SJCRH30 (cell line): ENCODE data around the gene PSMD3. TPM values are rescaled to one million over a fixed set of nuclear protein-coding genes. Genes with fewer than 3 reads are reported as not detected.
"Not testable (repeated sequence)": the region's sequence is repeated elsewhere in the genome, so short reads cannot be mapped to it uniquely, and the experiment has no call there.

Source experiments
- DNase-seq, 2 experiments: peaks; one replicate each; pipeline ENCODE4 v3.0.0-alpha.2; 2015 to 2020
- H3K27ac ChIP-seq: fragments of 250-450 bp; sonication (Bioruptor Pico); 2 replicates; pipeline ENCODE4 v1.5.1; 2020; ENCODE audit warnings: mild to moderate bottlenecking, moderate library complexity
- H3K27me3 ChIP-seq: fragments of 250-450 bp; sonication (Bioruptor Pico); 2 replicates; pipeline ENCODE4 v1.5.1; 2020; ENCODE audit warnings: mild to moderate bottlenecking, moderate library complexity
- H3K36me3 ChIP-seq: fragments of 250-450 bp; sonication (Bioruptor Pico); 2 replicates; pipeline ENCODE4 v1.5.1; 2020; ENCODE audit warnings: mild to moderate bottlenecking, moderate library complexity
- H3K4me1 ChIP-seq: fragments of 250-450 bp; sonication (Bioruptor Pico); 2 replicates; pipeline ENCODE4 v1.5.1; 2020; ENCODE audit warnings: mild to moderate bottlenecking, moderate library complexity
- H3K4me3 ChIP-seq: fragments of 250-450 bp; sonication (Bioruptor Pico); 2 replicates; pipeline ENCODE4 v1.5.1; 2020; ENCODE audit warnings: mild to moderate bottlenecking, moderate library complexity
- H3K9me3 ChIP-seq: fragments of 250-450 bp; sonication (Bioruptor Pico); replicated peaks from 2 replicates; pipeline ENCODE4 v1.5.1; 2020; ENCODE audit warnings: mild to moderate bottlenecking, moderate library complexity
- total RNA-seq: library from RNA; depleted of rRNA; stranded (reverse); fragments of >200 nt; shearing (Covaris generic); gene quantifications from 2 replicates; pipeline ENCODE4 v1.2.3, GENCODE V29; 2014

PSMD3 gene
- total RNA-seq, 1 experiment from 2014 or later: 128 TPM

GRCh38 chr17:39999067-39999466 lies 18.5 kb downstream of the PSMD3 start:
- H3K4me1 ChIP-seq: no peaks in the 10 kb centered on the region
- H3K4me3 ChIP-seq: no peak overlapping the region
- H3K9me3 ChIP-seq: no peaks in the 10 kb centered on the region
- no peak overlapping the region for H3K27ac ChIP-seq
- no peak for DNase-seq
- no peaks in the 10 kb centered on the region for H3K27me3 ChIP-seq
- peaks cover 23% of the 10 kb centered on the region for H3K36me3 ChIP-seq

- H3K4me1 ChIP-seq: peaks cover 6% of the 10 kb centered on the region; the same call in 1 of the 2 replicates
- no peaks in the 10 kb centered on the region for H3K27me3 ChIP-seq
- peaks cover 16% of the 10 kb centered on the region for H3K36me3 ChIP-seq
- no peaks in the 10 kb centered on the region for H3K9me3 ChIP-seq
- no peak overlapping the region for H3K4me3 ChIP-seq
- no peak overlapping the region for H3K27ac ChIP-seq
- DNase-seq: no peak
These were observed 19.6 kb downstream of the PSMD3 start for GRCh38 chr17:40000161-40000560.

GRCh38 chr17:40001335-40001734 lies 20.7 kb downstream of the PSMD3 start:
- H3K36me3 ChIP-seq, H3K4me1 ChIP-seq, H3K27ac ChIP-seq, H3K9me3 ChIP-seq, H3K4me3 ChIP-seq, H3K27me3 ChIP-seq, DNase-seq: not testable (repeated sequence)

GRCh38 chr17:40004072-40004471 lies 23.5 kb downstream of the PSMD3 start:
- Histone ChIP-seq H3K4me3 (no peak overlapping the region), H3K36me3 (no peaks in the 10 kb centered on the region), H3K27ac (no peak overlapping the region), H3K27me3 (no peaks in the 10 kb centered on the region), H3K4me1 (peaks cover 6% of the 10 kb centered on the region; the same call in 1 of the 2 replicates), H3K9me3 (no peaks in the 10 kb centered on the region)
- DNase-seq: no peak

DNA sequence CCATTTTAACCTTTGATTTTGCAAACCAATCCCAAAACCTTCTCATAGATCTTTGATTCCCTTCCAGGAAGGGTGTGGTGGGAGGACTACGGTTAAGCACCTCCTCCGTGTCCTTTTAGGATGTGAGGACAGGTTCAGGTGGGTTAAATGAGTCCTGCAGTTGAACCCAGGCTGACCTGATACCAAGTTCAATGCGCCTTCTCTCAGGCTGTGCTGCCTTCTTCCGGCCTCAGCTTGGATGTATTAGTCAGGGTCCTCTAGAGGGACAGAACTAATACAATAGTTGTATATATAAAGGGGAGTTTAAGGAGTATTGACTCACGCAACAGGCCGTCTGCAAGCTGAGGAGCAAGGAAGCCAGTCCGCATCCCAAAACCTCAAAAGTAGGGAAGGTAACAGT lies 24.1 kb downstream of the PSMD3 start:
- peaks cover 6% of the 10 kb centered on the region; the same call in 1 of the 2 replicates for H3K4me1 ChIP-seq
- H3K27me3 ChIP-seq: no peaks in the 10 kb centered on the region
- no peak overlapping the region for H3K27ac ChIP-seq
- H3K4me3 ChIP-seq: no peak overlapping the region
- H3K36me3 ChIP-seq: no peaks in the 10 kb centered on the region
- no peak for DNase-seq
- no peaks in the 10 kb centered on the region for H3K9me3 ChIP-seq

DNA sequence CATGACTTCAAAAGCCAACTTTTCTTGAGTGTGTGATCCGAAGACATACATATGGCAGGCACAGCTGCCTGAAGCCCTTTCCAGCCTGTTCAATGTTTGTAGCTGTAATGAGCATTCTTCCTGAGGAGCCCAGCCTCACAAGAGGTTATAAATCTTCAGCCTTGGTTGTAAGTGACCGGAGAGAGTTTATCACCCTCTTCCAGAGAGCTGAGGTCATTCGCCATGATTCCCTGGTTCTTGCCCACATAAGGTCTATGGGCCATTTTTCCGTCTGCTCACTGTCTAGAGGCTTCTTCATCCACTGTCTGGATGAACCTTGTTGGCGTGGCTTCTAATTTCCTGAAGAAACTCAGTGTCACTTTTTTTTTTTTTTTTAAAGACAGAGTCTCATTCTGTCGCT lies 24.9 kb downstream of the PSMD3 start:
- peaks cover 6% of the 10 kb centered on the region; the same call in 1 of the 2 replicates for H3K4me1 ChIP-seq
- no peak overlapping the region for H3K4me3 ChIP-seq
- DNase-seq: no peak
- no peak overlapping the region for H3K27ac ChIP-seq
- H3K9me3 ChIP-seq: no peaks in the 10 kb centered on the region
- no peaks in the 10 kb centered on the region for H3K27me3 ChIP-seq
- H3K36me3 ChIP-seq: no peaks in the 10 kb centered on the region

- DNase-seq, H3K9me3 ChIP-seq: not testable (repeated sequence)
These were observed 30.4 kb downstream of the PSMD3 start for GRCh38 chr17:40010946-40011500.

GRCh38 chr17:40012017-40012647 lies 31.5 kb downstream of the PSMD3 start:
- not testable (repeated sequence) for H3K36me3 ChIP-seq, H3K9me3 ChIP-seq, DNase-seq, H3K27ac ChIP-seq, H3K27me3 ChIP-seq, H3K4me3 ChIP-seq
- H3K4me1 ChIP-seq: peaks cover 11% of the 10 kb centered on the region

More at GRCh38 chr17:40010946-40011500, 30.4 kb downstream of the PSMD3 start:
- H3K27ac ChIP-seq, H3K27me3 ChIP-seq, H3K4me3 ChIP-seq, H3K36me3 ChIP-seq: not testable (repeated sequence)
- peaks cover 11% of the 10 kb centered on the region for H3K4me1 ChIP-seq

- Histone ChIP-seq H3K4me1 (peaks cover 13% of the 10 kb centered on the region), H3K27me3 (no peaks in the 10 kb centered on the region), H3K4me3 (peak overlapping the region; percentile 41), H3K36me3 (no peaks in the 10 kb centered on the region; the same call in 1 of the 2 replicates), H3K27ac (peak overlapping the region; percentile 82), H3K9me3 (no peaks in the 10 kb centered on the region)
- DNase-seq: peak; percentile 48 to 62
These were observed 33.9 kb downstream of the PSMD3 start for GRCh38 chr17:40014375-40014980.

GRCh38 chr17:40015005-40015997 lies 34.7 kb downstream of the PSMD3 start, which contains the start of gene CSF3:
CSF3 (plus strand) TSS chr17:40015440; CDS start chr17:40015475, 35 bp downstream.
- H3K27ac ChIP-seq: peak within 1 kb of the TSS; percentile 82
- peak; percentile 64 for DNase-seq
- H3K4me3 ChIP-seq: peak within 1 kb of the TSS; percentile 41
- no peaks in the 10 kb centered on the region for H3K27me3 ChIP-seq
- peaks cover 13% of the 10 kb centered on the region for H3K4me1 ChIP-seq
- H3K9me3 ChIP-seq: no peaks in the 10 kb centered on the region
- no peaks in the 10 kb centered on the region; the same call in 1 of the 2 replicates for H3K36me3 ChIP-seq

DNA sequence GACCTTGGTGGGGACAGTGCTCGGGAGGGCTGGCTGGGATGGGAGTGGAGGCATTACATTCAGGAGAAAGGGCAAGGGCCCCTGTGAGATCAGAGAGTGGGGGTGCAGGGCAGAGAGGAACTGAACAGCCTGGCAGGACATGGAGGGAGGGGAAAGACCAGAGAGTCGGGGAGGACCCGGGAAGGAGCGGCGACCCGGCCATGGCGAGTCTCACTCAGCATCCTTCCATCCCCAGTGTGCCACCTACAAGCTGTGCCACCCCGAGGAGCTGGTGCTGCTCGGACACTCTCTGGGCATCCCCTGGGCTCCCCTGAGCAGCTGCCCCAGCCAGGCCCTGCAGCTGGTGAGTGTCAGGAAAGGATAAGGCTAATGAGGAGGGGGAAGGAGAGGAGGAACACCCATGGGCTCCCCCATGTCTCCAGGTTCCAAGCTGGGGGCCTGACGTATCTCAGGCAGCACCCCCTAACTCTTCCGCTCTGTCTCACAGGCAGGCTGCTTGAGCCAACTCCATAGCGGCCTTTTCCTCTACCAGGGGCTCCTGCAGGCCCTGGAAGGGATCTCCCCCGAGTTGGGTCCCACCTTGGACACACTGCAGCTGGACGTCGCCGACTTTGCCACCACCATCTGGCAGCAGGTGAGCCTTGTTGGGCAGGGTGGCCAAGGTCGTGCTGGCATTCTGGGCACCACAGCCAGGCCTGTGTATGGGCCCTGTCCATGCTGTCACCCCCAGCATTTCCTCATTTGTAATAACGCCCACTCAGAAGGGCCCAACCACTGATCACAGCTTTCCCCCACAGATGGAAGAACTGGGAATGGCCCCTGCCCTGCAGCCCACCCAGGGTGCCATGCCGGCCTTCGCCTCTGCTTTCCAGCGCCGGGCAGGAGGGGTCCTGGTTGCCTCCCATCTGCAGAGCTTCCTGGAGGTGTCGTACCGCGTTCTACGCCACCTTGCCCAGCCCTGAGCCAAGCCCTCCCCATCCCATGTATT lies 35.7 kb downstream of the PSMD3 start:
- Histone ChIP-seq H3K36me3 (no peaks in the 10 kb centered on the region; the same call in 1 of the 2 replicates), H3K27ac (no peak overlapping the region), H3K27me3 (no peaks in the 10 kb centered on the region), H3K9me3 (no peaks in the 10 kb centered on the region), H3K4me1 (peaks cover 13% of the 10 kb centered on the region), H3K4me3 (no peak overlapping the region)
- DNase-seq: no peak

- H3K4me1 ChIP-seq: peaks cover 19% of the 10 kb centered on the region
- no peak for DNase-seq
- no peaks in the 10 kb centered on the region for H3K27me3 ChIP-seq
- no peaks in the 10 kb centered on the region for H3K9me3 ChIP-seq
- no peak overlapping the region for H3K4me3 ChIP-seq
- no peaks in the 10 kb centered on the region; the same call in 1 of the 2 replicates for H3K36me3 ChIP-seq
- H3K27ac ChIP-seq: no peak overlapping the region
These were observed 36.9 kb downstream of the PSMD3 start for GRCh38 chr17:40017422-40018080.
